K562 (cell line): Measurements from ENCODE around the gene MYL12A. TPM values are rescaled to one million over a fixed set of nuclear protein-coding genes. Genes with fewer than 3 reads are reported as not detected.

Experiments used
- ATAC-seq: fragments of 200-7000 bp; cut with Tn5 transposase; 3 replicates; pipeline ENCODE4 v1.9.1; 2020; ENCODE audit warnings: moderate library complexity
- BruUV-seq: library from RNA; stranded (reverse); fragments of 400-500 nt; replicated peaks from 2 replicates; lab custom pipeline; 2021; lab: Mats Ljungman, UMichigan
- CTCF ChIA-PET: fragments of 300-600 bp; formaldehyde crosslinking; extraction: SDS; loops from one replicate; lab custom pipeline; 2021; ENCODE audit warnings: low intra/inter-chr PET ratio; lab: Yijun Ruan, JAX
- POLR2A ChIA-PET: fragments of 300-600, 350-650 bp; sonication (Branson Sonifier 250); formaldehyde crosslinking; extraction: SDS; loops from one replicate; lab custom pipeline; 2021; ENCODE audit warnings: antibody characterized with exemption, inconsistent platforms; lab: Yijun Ruan, JAX
- DNase-seq, 4 experiments: peaks; one replicate each; pipeline versions ENCODE4 v3.0.0 to v3.0.0-alpha.2; 2011 to 2018; ENCODE audit warnings: low spot score in 3 of 4, mixed read lengths in 3 of 4; ENCODE audit errors: extremely low read depth in 1 of 4
- FAIRE-seq: peaks from 2 replicates; lab custom pipeline; 2011; peaks lifted over from hg19 to GRCh38; lab: Jason Lieb, UNC
- H2AFZ ChIP-seq: 2 replicates; pipeline ENCODE4 v1.6.0; 2011; ENCODE audit warnings: low read depth, low read length, control low read depth, inconsistent platforms
- H3K27ac ChIP-seq: fragments of 200-600 bp; 3 replicates; pipeline ENCODE4 v1.8.0; 2011; ENCODE audit warnings: low read depth, mild to moderate bottlenecking, control low read depth, inconsistent platforms, low read length, moderate library complexity, mixed read lengths; ENCODE audit errors: extremely low read depth
- H3K27me3 ChIP-seq, 2 experiments: fragments of 300-600 bp in 1 of 2; 2 replicates in 1 of 2; 3 replicates in 1 of 2; pipeline versions ENCODE4 v1.6.0 to v1.8.0; 2011; ENCODE audit warnings: inconsistent platforms in 2 of 2, low read length in 2 of 2, mild to moderate bottlenecking in 1 of 2, mixed read lengths in 1 of 2, moderate library complexity in 1 of 2; ENCODE audit not compliant: control insufficient read depth in 2 of 2, insufficient read depth in 2 of 2
- H3K36me3 ChIP-seq: fragments of 300-600 bp; 3 replicates; pipeline ENCODE4 v1.8.0; 2011; ENCODE audit warnings: mild to moderate bottlenecking, low read length, inconsistent platforms; ENCODE audit not compliant: control insufficient read depth, insufficient read depth
- H3K4me1 ChIP-seq, 2 experiments: fragments of 200-600 bp in 1 of 2; replicated peaks in 1 of 2; 2 replicates in 1 of 2; 3 replicates in 1 of 2; pipeline versions ENCODE4 v1.5.1 to v1.8.0; 2011; ENCODE audit warnings: inconsistent platforms in 2 of 2, low read length in 2 of 2, mild to moderate bottlenecking in 1 of 2, mixed read lengths in 1 of 2, moderate library complexity in 1 of 2; ENCODE audit not compliant: control insufficient read depth in 2 of 2, insufficient read depth in 2 of 2
- H3K4me2 ChIP-seq: 2 replicates; pipeline ENCODE4 v1.6.1; 2011; ENCODE audit warnings: low read length, control low read depth, inconsistent platforms, mixed read lengths; ENCODE audit not compliant: insufficient read depth
- H3K4me3 ChIP-seq: fragments of 200-600 bp; sonication (generic), shearing (Covaris generic); 2 replicates; pipeline ENCODE4 v1.5.1; 2016; ENCODE audit warnings: control low read depth, inconsistent platforms
- H3K79me2 ChIP-seq: fragments of 200-600 bp; 3 replicates; pipeline ENCODE4 v1.8.0; 2011; ENCODE audit warnings: low read length, inconsistent platforms; ENCODE audit not compliant: control insufficient read depth, insufficient read depth
- H3K9ac ChIP-seq, 2 experiments: 2 replicates each; pipeline versions ENCODE4 v1.6.0 to v1.6.1; 2011; ENCODE audit warnings: low read depth in 2 of 2, low read length in 2 of 2, control low read depth in 1 of 2, inconsistent platforms in 1 of 2, mild to moderate bottlenecking in 1 of 2, mixed read lengths in 1 of 2; ENCODE audit not compliant: insufficient read depth in 1 of 2
- H3K9me1 ChIP-seq: one replicate; pipeline ENCODE4 v1.6.0; 2011; ENCODE audit warnings: inconsistent platforms, mild to moderate bottlenecking, low read length, moderate library complexity; ENCODE audit not compliant: control insufficient read depth, insufficient read depth
- H3K9me3 ChIP-seq: replicated peaks from 2 replicates; pipeline ENCODE4 v1.5.1; 2011; ENCODE audit warnings: low read depth, low read length, inconsistent platforms; ENCODE audit not compliant: control insufficient read depth, insufficient read depth
- H4K20me1 ChIP-seq: replicated peaks from 2 replicates; pipeline ENCODE4 v1.6.1; 2011; ENCODE audit warnings: low read length, inconsistent platforms, mixed read lengths; ENCODE audit not compliant: control insufficient read depth, insufficient read depth
- ARHGAP35 ChIP-seq: fragments of 450-650 bp; IDR thresholded peaks from 2 replicates; pipeline ENCODE4 v1.6.1; 2018; ENCODE audit not compliant: partially characterized antibody
- HNRNPL ChIP-seq: fragments of 200-400 bp; formaldehyde crosslinking; IDR thresholded peaks from 2 replicates; pipeline ENCODE4 v1.6.1; 2017; ENCODE audit warnings: low read depth, mild to moderate bottlenecking, low read length
- MYBL2 ChIP-seq, 2 experiments: fragments of 450-650 bp in 1 of 2; sonication (generic) in 1 of 2; formaldehyde crosslinking in 1 of 2; IDR thresholded peaks; 2 replicates each; pipeline versions ENCODE4 v1.6.1 to v1.8.1; 2017 to 2022; ENCODE audit warnings: borderline replicate concordance in 1 of 2, inconsistent platforms in 1 of 2, low read depth in 1 of 2, mild to moderate bottlenecking in 1 of 2, missing genetic modification reagents in 1 of 2, moderate library complexity in 1 of 2
- PHF20 ChIP-seq: fragments of 450-650 bp; IDR thresholded peaks from 2 replicates; pipeline ENCODE4 v1.6.1; 2018; ENCODE audit not compliant: partially characterized antibody
- TEAD4 ChIP-seq, 2 experiments: sonication (generic) in 1 of 2; formaldehyde crosslinking in 1 of 2; IDR thresholded peaks; 2 replicates each; pipeline versions ENCODE4 v1.6.1 to v1.8.0; 2012 to 2022; ENCODE audit warnings: borderline replicate concordance in 1 of 2, inconsistent platforms in 1 of 2, low read length in 1 of 2, mild to moderate bottlenecking in 1 of 2, missing genetic modification reagents in 1 of 2
- ZBED1 ChIP-seq: IDR thresholded peaks from 2 replicates; pipeline ENCODE4 v1.6.1; 2014
- ZNF174 ChIP-seq: fragments of 250-450 bp; sonication (Bioruptor Pico); IDR thresholded peaks from 2 replicates; pipeline ENCODE4 v1.4.0; 2020; ENCODE audit warnings: mild to moderate bottlenecking
- WGBS: fragments of 100-300 bp; shearing (Covaris generic); methylation state at CpG from one replicate; pipeline ENCODE4 v1.1.6; 2016; ENCODE audit warnings: low coverage, mixed read lengths; ENCODE audit not compliant: insufficient coverage; ENCODE audit errors: missing lambda C conversion rate; 5-methylcytosine and 5-hydroxymethylcytosine counted together
- in situ Hi-C: fragments of 300-500 bp; cut with MboI; formaldehyde crosslinking; loops from 4 replicates; pipeline ENCODE4 v1.15.0; 2018; ENCODE audit warnings: inconsistent platforms, mixed read lengths
- intact Hi-C: fragments of 100-400 bp; cut with micrococcal nuclease; formaldehyde crosslinking; loops from 2 replicates; pipeline ENCODE4 v1.14.2; 2022
- polyA plus RNA-seq, 8 experiments: library from polyadenylated mRNA; depleted of rRNA in 4 of 8; stranded (reverse) in 5 of 8; unstranded in 3 of 8; fragments of >200 nt; fragmentation: Nextera tagmentation in 2 of 8; fragmentation: Illumina TruSeq in 1 of 8; extraction: Ambion mirVana in 2 of 8; extraction: Trizol in 1 of 8; gene quantifications; 2 replicates each; pipeline versions ENCODE4 v1.2.1 to v1.2.3, GENCODE V29; 2011 to 2014; ENCODE audit warnings: inconsistent platforms in 1 of 8, missing spikeins in 1 of 8
- total RNA-seq, 7 experiments: library from RNA; depleted of rRNA in 6 of 7; stranded (reverse); fragments of >200 nt in 6 of 7; fragmentation: Illumina TruSeq in 2 of 7; extraction: Trizol in 2 of 7; gene quantifications; 2 replicates each; pipeline versions ENCODE4 v1.2.1 to v1.2.3, GENCODE V29; 2011 to 2021; ENCODE audit warnings: low replicate concordance in 1 of 7
- TF ChIP-seq, protein P1 (sequence below): sonication (generic); formaldehyde crosslinking; IDR thresholded peaks from 2 replicates; pipeline ENCODE4 v1.8.0; 2022; ENCODE audit warnings: missing genetic modification reagents, mild to moderate bottlenecking, moderate library complexity, borderline replicate concordance
- TF ChIP-seq, protein P2 (sequence below): fragments of 250-450 bp; sonication (Bioruptor Pico); IDR thresholded peaks from 2 replicates; pipeline ENCODE4 v1.4.0; 2020; ENCODE audit warnings: mild to moderate bottlenecking, moderate library complexity

Gene MYL12A
- total and polyA plus RNA-seq, 9 of the 15 experiments (the other 6 are each of a cell fraction or from before 2014, with no cell fraction given) = 308 to 1,031 (median 559) TPM

DNA sequence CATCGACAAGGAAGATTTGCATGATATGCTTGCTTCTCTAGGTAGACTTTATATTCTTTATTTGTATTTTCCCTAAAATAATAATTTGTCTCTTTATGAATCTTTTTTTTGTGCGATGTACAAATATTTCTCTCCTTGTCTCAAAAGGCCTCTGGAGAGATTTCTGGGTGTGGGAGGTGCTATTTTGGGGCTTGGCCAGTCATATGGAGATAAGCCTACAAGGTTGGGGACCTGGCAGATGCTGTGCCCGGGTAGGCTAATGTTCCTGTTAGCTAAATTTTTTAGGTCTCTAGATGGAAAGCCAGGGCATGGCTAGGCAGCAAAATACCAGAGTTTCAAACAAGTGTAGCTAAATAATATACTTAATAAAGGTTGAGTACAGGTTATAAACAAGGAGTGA lies 25.4 kb downstream of the MYL12A start:
- Histone ChIP-seq H3K9me1 (peaks cover 4% of the 10 kb centered on the region), H3K9me3 (no peaks in the 10 kb centered on the region)
- TF ChIP-seq ZBED1 (no peak), PHF20 (no peak), TEAD4 (IDR thresholded peaks at IDR 0.05; ENCODE audit: low read length) (no peak), TEAD4 (CRISPR knock-in tag; IDR thresholded peaks at IDR 0.05; ENCODE audit: borderline replicate concordance) (no peak), HNRNPL (no peak), ARHGAP35 (no peak), ZNF174 (no peak), MYBL2 (IDR thresholded peaks at IDR 0.05; ENCODE audit: low read depth) (no peak), MYBL2 (CRISPR knock-in tag; IDR thresholded peaks at IDR 0.05; ENCODE audit: borderline replicate concordance) (no peak)
- TF ChIP-seq, protein P1, sequence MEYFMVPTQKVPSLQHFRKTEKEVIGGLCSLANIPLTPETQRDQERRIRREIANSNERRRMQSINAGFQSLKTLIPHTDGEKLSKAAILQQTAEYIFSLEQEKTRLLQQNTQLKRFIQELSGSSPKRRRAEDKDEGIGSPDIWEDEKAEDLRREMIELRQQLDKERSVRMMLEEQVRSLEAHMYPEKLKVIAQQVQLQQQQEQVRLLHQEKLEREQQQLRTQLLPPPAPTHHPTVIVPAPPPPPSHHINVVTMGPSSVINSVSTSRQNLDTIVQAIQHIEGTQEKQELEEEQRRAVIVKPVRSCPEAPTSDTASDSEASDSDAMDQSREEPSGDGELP (CRISPR knock-in tag) = no peak
- TF ChIP-seq, protein P2, sequence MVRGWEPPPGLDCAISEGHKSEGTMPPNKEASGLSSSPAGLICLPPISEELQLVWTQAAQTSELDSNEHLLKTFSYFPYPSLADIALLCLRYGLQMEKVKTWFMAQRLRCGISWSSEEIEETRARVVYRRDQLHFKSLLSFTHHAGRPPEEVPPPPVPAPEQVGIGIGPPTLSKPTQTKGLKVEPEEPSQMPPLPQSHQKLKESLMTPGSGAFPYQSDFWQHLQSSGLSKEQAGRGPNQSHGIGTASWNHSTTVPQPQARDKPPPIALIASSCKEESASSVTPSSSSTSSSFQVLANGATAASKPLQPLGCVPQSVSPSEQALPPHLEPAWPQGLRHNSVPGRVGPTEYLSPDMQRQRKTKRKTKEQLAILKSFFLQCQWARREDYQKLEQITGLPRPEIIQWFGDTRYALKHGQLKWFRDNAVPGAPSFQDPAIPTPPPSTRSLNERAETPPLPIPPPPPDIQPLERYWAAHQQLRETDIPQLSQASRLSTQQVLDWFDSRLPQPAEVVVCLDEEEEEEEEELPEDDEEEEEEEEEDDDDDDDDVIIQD (CRISPR knock-in tag) = no peak
- TF ChIP-seq, all 486 proteins: peak for 0
- ATAC-seq (no peak), FAIRE-seq (no peak), DNase-seq (no peak)
- CTCF ChIA-PET = no interaction called here
- Histone ChIP-seq H3K4me2 (no peak overlapping the region), H3K9ac (no peak overlapping the region), H2AFZ (no peak overlapping the region), H4K20me1 (peaks cover 15% of the 10 kb centered on the region; the same call in 1 of the 2 replicates), H3K79me2 (peaks cover 59% of the 10 kb centered on the region), H3K27ac (no peak overlapping the region), H3K36me3 (peaks cover 61% of the 10 kb centered on the region), H3K4me3 (no peak overlapping the region), H3K27me3 (no peaks in the 10 kb centered on the region), H3K4me1 (peaks cover 4 to 20% of the 10 kb centered on the region in 2 experiments)
- POLR2A ChIA-PET = no interaction called here
- 59% methylated on average over 3 of the region's 3 CpGs for WGBS
- no TSS peak for BruUV-seq
- in situ Hi-C loops (no loop called here), intact Hi-C loops (no loop called here)
